COR-L47 (cell line): ENCODE results near the gene ACVR1.

Source experiments
- DNase-seq: peaks from one replicate; lab custom pipeline; 2025; lab: John Stamatoyannopoulos, UW

The ACVR1 gene

DNA sequence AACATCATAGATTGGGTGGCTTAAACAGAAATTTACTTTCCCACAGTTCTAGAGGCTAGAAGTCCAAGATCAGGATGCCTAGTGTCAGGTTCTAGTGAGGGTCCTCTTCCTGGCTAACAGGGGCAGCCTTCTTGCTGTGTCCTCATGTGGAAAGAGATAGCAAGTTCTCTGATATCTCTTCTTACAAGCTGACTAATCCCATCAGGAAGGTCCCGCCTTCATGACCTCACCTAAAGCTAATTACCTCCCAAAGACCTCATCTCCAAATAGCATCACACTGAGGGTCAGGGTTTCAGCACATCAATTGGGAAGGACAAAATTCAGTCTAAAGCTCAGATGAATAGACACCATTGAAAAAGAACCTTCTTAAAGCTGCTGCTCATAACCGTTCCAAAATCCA, 22.9 kb downstream of the ACVR1 start:
- no peak for DNase-seq

DNA sequence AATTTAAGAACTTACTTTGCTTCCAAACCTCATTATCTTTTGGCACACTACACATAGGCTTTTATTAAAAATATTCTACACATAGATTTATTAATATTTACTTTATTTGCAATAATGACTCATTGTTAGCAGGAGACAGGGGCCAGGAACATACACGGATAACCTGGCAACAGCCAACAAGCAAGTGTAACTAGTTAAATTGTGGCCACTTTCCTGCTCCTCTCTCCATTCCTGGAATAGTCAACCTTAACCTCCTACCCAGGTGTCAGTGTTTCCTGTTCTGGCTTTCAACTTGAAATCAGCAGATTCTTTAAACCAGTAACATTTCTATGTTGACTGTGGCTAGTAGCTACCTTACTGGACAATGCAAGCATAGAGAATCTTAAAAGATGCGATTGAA, 26.5 kb downstream of the ACVR1 start:
- no peak for DNase-seq

DNA sequence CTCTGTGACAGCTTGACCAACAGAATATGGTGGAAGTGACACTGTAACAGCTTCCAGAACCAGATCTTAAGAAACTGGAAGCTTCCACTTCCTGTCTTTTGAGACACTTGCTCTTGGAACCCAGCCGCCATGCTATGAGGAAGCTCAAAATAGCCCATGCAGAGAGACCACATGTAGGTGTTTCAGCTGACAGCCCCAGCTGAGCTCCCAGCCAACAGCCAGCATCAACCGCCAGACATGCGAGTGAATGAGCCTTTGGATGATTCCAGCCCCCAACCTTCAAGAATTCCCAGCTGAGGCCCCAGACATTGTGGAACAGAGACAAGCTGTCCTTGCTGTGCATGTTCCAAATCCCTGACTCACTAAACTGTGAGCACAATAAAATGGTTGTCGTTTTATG, 27.9 kb downstream of the ACVR1 start:
- DNase-seq = no peak

DNA sequence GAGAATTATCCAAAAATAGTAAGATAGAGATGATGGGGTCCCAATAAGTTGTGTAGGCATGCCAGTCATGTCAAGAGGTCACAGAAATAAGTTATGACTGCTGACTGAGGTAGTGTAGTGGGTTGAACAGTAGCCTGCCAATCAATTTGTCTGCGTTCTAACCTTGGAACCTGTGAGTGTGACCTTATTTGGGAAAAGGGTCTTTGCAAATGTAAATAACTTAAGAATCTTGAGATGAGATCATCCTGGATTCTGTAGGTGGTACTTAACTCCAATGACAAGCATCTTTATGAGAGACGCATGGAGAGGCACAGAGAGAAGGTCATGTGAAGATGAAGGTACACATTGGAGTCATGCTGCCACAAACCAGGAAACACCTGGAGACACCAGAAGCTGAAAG, 31.0 kb downstream of the ACVR1 start:
- no peak for DNase-seq

DNA sequence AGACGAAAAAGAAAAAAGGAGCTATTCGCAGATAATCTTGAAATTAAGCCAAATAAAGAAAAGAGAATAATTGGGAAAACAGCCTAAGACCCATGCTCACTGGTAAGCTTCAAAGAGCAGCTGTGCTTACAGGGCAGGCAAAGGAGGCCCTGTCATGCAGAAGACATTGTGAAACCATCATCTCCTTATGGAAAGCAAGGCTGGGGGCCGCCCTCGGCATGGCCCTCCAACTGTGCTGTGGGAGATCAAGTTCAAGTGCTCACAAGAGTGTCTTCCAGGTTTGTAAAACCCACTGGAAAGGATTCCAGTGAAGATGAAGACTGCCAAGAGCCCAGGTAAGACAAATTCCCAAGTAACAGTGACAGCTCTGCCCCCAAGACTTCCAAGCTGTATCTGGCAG, 32.2 kb downstream of the ACVR1 start:
- DNase-seq = no peak

DNA sequence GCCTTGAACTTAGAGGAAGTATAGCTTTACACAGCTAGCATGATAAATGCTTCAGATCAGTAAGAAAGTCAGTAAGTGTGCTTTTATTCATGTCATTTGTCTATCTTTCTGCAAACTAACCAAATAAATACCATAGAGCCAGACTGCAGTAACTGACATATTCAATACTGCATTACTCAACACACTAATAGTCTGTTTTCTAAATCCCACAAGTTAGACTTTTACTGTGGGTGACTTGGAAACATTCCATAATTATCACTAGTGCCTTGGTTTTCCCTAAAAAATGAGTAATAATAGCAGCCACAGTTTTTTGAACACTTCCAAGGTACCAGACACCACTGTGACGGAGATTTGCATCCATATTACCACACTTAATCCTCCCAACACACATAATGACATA, 33.0 kb downstream of the ACVR1 start:
- DNase-seq = no peak

DNA sequence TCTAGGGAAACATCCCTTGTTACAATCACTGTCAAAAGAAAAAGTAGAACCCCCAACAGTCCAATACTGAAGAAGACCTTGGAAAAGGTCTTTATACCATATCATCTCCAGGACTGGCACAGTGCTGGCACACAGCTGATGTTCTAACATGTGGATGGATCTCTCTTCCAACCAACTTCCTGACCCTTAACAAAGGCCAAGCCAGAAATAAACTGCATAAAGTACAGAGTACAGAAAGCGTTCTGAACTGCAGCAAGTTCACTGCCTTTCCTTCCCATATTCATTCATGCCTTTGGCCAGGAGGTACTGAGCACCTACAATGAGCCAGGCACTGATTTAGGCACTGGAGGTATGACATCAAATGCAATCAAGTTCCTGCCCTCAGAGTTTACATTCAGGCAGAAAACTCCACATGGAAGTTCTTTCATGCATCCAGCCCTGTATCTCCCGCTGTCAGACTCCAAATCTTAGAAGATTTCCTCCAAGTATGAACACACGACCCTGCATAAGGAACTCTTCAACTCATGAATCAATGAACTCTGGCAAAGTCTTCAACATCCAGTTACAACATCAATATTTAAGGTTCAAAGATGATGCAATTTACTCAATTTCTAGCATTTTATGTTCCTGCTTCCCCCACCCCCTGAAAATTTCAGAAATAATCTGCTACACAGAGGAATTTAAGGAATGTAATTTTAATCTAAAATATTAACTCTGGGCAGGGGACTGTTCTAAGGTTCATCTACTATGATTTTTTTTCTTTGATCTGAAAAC, 33.8 kb downstream of the ACVR1 start:
- DNase-seq = no peak

DNA sequence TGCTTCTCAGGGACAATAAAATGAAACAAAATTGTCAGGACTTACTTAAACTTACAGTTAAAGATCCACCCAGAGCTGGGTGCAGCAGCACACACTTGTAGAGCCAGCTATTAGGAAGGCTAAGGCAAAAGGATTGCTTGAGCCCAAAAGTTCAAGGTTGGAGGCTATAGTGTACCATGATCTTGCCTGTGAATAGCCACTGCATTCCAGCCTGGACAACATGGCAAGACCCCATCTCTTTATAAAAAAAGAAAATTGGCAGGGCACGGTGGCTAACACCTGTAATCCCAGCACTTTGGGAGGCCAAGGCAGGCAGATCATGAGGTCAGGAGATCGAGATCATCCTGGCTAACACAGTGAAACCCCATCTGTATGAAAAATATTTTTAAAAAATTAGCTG, 34.6 kb downstream of the ACVR1 start:
- no peak for DNase-seq

DNA sequence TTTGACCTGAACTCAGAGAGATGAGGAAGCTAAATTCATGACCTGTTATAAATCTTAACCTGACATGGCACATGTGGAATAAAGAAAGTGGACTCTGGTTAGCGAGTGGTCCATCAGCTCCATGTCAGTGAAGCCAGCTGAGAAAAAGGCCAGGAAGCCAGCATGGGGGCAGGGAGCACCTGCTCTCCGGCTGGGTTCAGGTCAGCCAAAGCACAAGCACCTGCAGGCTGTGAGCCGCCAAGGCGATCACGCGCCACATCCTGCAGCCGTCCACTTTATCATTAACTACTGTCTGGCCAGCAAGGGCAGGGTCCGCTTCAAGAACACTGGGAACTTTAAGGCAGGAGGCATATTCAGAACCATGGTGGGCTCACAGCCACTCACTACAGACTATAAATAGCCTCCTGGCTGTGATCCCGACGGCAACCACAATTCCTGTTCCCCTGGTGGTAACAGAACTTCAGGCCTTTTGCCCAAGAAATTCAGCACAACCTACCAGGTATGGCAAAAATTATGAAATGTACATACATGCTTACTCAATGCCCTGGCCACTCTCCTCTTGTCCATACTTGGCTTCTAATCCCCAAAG, 35.5 kb downstream of the ACVR1 start:
- no peak for DNase-seq

DNA sequence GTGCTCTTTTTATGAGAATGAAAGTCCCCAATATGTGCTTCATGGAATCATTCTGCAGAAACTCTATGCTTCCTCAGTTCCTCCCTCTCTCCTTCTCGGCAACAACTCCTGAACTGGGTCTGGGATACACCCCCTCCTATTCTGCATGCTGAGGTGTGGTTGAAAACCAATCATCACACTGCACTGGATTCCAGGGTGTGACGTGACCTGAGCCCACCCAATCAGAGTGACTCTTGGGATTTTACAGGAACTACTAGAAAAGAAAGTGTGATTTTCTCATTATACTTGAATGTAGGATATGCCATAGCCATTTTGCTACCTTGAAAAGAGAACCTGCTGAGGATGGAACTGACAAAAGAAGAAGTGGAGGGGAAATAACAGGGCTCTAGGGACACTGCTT, 36.3 kb downstream of the ACVR1 start:
- DNase-seq = no peak

DNA sequence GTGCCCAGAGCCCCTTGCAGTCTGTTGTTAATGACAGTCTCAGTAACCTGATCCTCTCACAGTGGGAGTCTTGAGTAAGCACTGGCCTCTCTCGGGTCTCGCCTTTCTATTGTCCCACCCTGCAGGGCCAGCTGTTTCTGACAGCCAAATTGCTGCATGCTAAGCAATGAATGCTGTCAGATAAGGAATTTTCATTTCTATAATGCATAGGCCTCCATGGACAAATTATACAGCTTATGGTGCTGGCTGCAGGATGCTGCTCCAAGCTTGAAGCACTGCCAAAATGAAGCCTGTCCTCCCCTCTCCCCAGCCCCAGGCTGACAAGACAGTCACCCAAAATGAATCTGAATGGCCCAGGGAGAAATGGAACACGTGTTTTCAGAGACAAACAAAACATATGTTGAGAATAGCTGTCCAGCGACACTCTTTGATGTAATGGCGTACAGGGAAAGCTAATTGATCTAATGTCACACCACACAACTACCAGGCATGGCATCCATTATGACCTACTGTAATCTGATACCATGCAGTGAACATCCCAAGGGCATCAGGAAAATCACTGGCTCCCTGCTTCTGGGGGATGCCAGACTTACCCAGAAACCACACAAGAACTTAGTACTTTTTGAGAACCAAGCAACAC, 36.8 kb downstream of the ACVR1 start:
- peak; percentile 96 for DNase-seq

DNA sequence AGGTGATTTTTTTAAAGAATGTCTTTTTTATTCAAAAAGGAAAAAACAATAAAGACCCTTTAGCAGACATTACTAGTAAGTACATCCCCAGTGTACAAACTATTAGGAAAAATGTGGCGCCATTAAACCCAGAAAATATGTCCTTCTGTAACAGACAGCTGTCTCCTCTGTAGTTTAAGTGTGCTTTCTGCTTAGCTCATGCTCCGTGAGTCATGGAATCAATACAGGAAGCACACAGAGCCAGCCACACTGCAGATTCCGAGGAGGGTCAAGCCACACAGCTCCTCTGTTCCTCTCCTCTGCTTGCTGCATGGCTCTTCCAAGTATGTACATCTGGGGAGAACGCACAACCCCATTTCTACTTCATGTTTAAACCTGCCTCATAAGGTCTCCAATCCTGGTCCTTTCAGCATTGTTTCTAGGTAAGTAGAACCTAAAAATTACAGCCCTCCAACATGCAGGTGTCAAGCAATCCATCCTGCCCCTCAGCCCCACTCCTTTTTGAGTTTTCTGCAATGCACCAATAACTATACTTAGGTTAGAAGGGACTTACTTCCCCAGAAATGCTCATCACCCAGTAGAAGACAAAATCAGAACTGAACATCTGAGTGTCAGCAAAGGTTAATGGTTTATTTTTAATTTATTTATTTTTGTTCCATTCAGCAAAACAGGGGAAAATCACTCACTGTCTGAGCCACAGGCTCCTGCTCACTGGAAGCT, 37.5 kb downstream of the ACVR1 start:
- DNase-seq = peak; percentile 32

DNA sequence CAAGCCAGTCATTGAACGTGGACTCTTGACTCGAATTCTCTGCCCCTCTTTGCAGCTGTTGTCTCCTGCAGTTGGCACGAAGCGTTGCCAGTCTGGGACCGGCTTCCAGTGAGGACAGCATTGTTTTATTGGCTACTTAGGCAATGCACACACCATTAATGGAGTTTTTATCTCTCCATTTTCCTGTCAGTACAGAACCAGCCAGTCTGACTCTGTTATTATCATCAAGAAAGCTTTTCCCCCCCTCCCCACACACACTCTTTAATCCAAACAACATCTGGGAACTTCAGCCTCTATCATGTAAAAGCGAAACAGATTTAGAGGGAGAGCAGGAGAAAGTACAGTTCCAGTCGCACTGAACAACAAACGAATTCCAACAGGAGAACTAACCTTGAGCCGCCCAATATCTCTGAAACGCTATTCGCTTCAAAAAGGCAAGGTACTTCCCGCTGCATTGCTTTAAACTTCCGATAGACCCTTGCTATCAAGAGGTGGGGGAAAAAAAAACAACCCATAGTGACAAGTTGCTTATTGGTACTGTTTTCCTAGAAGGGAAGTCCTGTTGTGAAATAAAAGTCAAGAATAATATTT, 38.2 kb downstream of the ACVR1 start:
- DNase-seq = no peak

DNA sequence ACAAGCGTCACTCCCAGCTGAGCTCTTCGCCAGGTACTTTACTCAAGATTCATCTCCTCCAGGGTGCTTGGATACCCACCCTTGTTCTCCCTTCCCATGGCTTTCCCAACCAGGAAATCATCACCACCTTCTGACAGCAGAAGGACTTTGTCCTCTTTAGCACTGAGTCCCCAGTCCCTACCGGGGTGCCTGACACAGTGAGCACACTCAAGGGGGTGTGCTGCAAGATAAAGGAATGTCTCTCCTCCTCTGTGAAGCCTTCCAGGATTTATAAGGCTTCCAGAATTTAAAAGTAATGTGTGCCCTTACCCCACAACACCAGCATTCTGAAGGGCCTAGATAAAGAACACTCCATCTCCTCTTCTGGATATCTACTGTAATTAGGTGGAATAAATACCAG, 39.6 kb downstream of the ACVR1 start:
- no peak for DNase-seq

DNA sequence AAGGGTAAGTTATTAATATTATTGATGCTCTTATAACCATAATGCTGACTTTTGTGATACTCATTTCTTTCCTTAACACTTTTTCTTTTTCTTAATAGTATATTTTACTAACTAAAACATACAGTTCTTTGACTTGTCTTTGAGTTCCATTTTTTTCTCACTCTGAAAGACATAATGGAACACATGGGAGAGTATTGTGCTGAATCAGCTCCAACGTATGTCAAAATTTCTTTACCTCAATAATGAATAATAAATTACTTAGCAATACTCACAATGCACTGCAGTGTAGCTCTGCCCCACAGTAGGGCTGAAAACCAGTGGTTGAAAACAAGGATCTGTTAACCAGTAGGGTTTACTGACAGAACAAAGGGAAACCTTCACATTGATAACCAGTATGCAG, 40.7 kb downstream of the ACVR1 start:
- no peak for DNase-seq

DNA sequence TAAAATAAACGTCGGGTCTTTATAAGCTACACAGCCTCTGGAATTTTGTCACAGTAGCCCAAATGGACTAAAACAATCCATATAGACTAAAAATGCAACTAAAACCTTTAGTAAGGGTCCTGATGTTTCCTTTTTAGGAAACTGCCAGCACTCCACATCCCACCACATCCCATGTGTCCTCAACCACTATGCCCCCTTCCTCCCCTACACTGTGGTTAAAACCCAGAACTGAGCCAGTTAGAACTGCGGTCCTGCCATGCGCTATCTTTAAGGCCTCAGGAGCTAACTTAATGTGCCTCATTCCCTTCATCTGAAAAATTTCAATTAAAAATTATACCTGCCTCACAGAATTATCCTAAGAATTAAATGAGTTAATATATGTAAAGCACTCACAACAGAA, 41.1 kb downstream of the ACVR1 start:
- no peak for DNase-seq

DNA sequence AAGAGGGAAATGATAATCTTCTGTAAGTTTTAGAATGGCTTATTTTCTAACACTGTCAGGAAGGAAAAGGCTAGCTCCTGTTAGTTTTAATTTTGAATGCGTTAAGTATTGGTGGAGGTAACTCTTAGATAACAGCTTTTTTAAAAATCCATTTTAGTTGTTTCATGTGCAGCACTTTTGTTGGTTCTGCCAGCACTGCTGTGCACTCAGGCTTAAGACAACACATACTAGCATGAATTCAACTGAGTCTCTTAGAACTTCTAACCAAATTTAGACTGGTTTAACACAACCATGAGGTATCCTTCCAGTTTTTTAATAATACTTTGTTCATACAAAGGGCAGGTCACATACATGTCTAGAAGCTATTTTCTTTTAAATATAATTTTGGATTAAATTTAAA, 42.4 kb downstream of the ACVR1 start:
- no peak for DNase-seq

DNA sequence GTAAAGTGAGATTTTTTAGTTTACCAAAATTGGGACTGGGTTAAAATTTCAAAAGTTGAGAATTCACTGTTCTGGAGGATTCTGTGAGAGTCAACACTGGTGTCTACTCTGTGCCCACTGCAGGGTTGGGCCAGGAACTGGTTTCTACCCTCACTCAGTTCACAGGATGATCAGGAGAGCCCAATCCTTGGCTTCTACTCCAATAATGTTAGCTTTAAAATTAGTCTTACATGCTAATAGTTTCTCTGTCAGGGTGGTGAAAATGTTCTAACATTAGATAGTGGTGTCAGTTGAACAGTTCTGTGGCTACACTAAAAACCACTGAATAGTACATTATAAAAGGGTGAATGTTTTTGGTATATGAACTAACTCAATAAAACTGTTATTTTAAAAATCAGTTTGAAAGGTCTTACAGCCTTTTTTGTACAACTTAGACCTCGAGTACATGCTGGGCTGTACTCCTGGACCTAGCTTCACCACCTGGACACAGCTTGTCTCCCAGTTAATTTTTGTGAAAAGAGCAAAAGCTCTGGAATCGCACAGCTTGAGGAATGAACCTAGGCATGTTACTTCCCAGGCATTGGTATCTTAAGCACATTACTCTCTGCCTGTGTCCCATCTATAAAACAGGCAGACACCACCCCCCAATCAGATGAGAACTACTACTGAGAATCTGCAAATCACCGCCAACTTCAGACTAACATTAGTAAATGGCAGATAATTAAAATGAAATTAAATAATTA, 44.4 kb downstream of the ACVR1 start:
- DNase-seq = no peak

DNA sequence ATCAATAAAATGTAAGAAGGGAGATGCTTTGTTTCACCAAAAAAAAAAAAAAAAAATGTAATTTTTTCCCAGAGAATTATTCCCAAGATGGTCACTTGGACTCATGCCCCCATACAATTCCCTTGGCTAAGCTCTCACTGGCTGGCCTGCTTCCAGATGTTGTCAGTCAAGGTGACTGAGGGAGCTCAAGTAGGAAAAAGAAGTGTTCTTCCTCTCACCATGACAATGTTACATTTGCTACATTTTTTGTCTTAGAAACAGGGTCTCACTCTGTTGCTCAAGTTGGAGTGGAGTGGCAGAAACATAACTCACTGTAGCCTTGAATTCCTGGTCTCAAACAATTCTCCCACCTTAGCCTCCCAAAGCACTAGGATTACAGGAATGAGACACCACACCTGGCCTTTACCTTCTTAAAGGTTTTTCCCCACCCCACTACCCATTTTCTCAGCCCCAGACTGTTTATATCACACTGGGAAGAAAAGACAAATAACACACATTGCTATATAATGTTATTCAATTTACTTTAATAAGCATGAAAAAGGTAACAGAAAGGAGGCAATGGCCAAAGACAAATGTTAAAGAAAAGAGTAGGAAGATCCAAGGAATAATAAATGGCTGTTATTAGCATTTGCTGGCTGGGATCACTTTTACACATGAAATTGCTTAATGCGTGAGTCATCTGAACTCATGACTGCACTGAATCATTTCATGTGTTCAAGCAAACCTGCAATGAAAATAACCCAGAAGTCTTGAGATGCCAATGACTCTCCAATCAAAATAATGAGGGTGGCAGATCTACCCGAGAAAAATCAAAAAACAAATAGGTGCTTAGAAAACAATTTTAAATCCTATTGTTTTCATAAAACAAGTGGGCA, 45.2 kb downstream of the ACVR1 start:
- DNase-seq = no peak

DNA sequence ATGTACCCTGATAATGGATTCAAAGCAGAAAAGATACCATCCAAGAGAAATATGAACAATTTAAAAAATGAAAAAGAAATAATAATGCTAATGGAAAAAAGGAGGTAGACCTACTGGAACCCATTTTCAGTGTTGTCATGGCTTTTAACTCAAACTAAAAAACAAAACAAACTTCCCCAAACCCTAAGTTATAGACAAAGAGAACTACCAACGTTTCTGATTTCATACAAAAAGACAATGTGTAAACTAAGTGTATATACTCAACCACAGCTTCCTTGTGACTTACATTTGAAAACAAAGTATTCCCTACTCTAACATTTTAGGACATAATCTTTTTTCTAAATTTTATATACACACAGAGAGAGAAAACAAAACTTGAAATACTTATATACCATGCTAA, 45.9 kb downstream of the ACVR1 start:
- no peak for DNase-seq

DNA sequence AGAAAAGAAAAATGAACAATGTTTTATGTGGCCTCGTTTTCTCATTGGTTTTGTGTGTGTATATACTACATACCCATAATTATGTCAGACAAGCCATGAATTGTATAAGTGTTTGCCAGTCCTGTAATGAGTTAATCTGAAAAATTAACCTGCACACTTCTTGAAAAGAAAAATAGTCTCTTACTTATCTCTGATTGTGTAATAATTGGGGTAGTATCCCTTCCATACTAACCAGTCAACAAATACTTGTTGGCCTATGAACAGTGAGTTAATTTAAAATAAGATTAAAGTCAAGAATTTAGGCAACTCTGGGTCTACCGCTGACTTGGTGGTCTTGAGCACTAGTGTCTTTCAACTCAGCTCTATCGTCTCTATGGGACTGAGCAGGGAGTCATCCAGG, 48.8 kb downstream of the ACVR1 start:
- DNase-seq = no peak
